Measurements from ENCODE around the gene RNFT1.
"Not testable (repeated sequence)": the region's sequence is repeated elsewhere in the genome, so short reads cannot be mapped to it uniquely, and the experiment has no call there.

The RNFT1 gene

DNA sequence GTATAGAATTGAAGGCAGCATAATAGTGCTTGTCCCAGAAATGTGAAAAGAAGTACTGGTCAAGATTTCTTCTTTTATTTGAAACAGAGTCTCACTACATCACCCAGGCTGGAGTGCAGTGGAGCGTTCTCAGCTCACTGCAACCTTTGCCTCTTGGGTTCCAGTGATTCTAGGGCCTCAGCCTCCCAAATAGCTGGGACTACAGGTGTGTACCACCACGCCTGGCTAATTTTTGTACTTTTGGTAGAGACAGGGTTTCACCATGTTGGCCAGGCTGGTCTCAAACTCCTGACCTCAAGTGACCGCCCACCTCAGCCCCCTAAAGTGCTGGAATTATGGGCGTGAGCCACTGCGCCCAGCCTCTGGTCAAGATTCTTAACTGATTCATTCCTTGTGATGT is 43.9 kb downstream of the RNFT1 start:
- not testable (repeated sequence) for DNase-seq

GRCh38 chr17:59916446-59916845 is 48.1 kb downstream of the RNFT1 start:
- no peak for DNase-seq

DNA sequence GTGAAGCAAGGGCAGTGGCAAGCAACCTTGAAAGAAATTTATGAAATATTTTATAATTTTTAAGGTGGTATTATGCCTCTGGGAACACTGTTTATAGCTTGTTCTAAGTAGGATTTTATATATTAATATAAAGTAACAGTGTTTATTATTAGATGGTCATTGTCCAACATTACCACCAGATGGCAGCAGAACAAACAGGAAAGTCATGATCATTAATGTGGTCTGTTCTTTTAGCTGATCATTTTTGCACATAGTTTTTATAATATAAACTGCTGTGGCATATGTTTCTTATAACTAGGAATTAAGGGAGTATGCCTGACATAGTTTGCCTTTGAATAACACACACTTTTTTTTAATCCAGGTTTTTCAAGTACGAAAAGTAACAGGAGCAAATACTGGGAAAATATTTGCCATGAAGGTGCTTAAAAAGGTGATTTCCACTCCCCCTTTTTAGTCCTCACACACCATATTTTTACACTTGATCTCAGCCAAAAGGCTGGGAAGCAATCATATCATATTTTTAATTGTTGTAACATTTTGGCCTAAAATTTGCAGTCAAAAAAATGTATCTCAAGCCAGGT is 50.2 kb downstream of the RNFT1 start:
- DNase-seq = peak; percentile 16 to 23

GRCh38 chr17:59907467-59907866 is 57.1 kb downstream of the RNFT1 start:
- DNase-seq = no peak

DNA sequence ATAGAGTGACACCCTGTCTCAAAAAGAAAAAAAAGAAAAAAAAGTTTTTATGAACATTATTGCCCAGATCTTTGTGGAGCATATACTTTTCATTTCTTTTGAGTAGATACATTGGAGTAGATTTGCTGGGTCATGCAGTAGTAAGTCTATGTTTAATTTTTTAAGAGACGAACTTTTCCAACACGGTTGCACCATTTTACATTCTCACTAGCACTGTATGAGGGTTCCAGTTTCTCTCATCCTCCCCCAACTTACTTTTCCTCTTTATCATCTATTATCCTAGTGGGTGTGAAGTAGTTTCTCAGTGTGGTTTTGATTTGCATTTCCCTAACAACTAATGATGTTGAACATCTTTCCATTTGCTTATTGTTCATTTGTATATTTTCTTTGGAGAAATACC is 61.1 kb downstream of the RNFT1 start:
- no peak for DNase-seq
